HEK293 (cell line): ENCODE results near the gene SYNE2.
A peak's percentile ranks its signal among the peaks of the same experiment; 100 is the strongest.

Source experiments
- CTCF ChIA-PET: fragments of 350-600 bp; formaldehyde crosslinking; extraction: SDS; loops from one replicate; lab custom pipeline; 2021; ENCODE audit warnings: antibody characterized with exemption; lab: Yijun Ruan, JAX
- POLR2A ChIA-PET: fragments of 300-600 bp; formaldehyde crosslinking; extraction: SDS; loops from one replicate; lab custom pipeline; 2020; ENCODE audit warnings: antibody characterized with exemption, inconsistent platforms; lab: Yijun Ruan, JAX
- H3K27ac ChIP-seq: fragments of 200-500 bp; sonication (Bioruptor generic); 2 replicates; pipeline ENCODE4 v1.5.1; 2014; ENCODE audit warnings: low read depth, low read length, control low read depth, inconsistent platforms; ENCODE audit errors: extremely low read depth
- H3K36me3 ChIP-seq, 2 experiments: fragments of 200-500 bp in 1 of 2; sonication (Bioruptor generic) in 1 of 2; 1 replicate in 1 of 2; 2 replicates in 1 of 2; pipeline ENCODE4 v1.5.1; 2014 to 2017; ENCODE audit warnings: inconsistent platforms in 2 of 2, low read length in 2 of 2; ENCODE audit not compliant: control insufficient read depth in 2 of 2, insufficient read depth in 1 of 2
- H3K4me1 ChIP-seq: fragments of 200-500 bp; sonication (Bioruptor generic); 2 replicates; pipeline ENCODE4 v1.5.1; 2014; ENCODE audit warnings: mild to moderate bottlenecking, low read length, inconsistent platforms; ENCODE audit not compliant: control insufficient read depth, insufficient read depth
- H3K4me3 ChIP-seq: 2 replicates; pipeline ENCODE4 v1.5.1; 2011; ENCODE audit warnings: low read depth, mild to moderate bottlenecking, control low read depth, low read length, moderate library complexity
- H3K9me3 ChIP-seq: fragments of 200-500 bp; sonication (Bioruptor generic); 2 replicates; pipeline ENCODE4 v1.5.1; 2014; ENCODE audit warnings: low read depth, low read length, inconsistent platforms; ENCODE audit not compliant: control insufficient read depth, insufficient read depth
- GLIS2 ChIP-seq: fragments of 450-650 bp; formaldehyde crosslinking; IDR thresholded peaks from 2 replicates; pipeline ENCODE4 v1.5.1; 2016; ENCODE audit warnings: missing biosample characterization, missing genetic modification characterization
- REPIN1 ChIP-seq: fragments of 450-650 bp; formaldehyde crosslinking; IDR thresholded peaks from 2 replicates; pipeline ENCODE4 v1.5.1; 2017; ENCODE audit warnings: missing biosample characterization, missing genetic modification characterization, low read depth
- TCF7L2 ChIP-seq: IDR thresholded peaks from 2 replicates; pipeline ENCODE4 v1.6.1; 2011; ENCODE audit warnings: low read depth, mild to moderate bottlenecking, inconsistent platforms, low read length, moderate library complexity, borderline replicate concordance
- YY2 ChIP-seq: fragments of 450-650 bp; formaldehyde crosslinking; IDR thresholded peaks from 2 replicates; pipeline ENCODE4 v1.5.1; 2016; ENCODE audit warnings: missing biosample characterization, missing genetic modification characterization
- ZFP3 ChIP-seq: fragments of 450-650 bp; formaldehyde crosslinking; IDR thresholded peaks from 2 replicates; pipeline ENCODE4 v1.5.1; 2016; ENCODE audit warnings: low read depth, missing biosample characterization, missing genetic modification characterization
- ZFP41 ChIP-seq: fragments of 450-650 bp; formaldehyde crosslinking; IDR thresholded peaks from 2 replicates; pipeline ENCODE4 v1.5.1; 2016; ENCODE audit warnings: missing biosample characterization, missing genetic modification characterization, borderline replicate concordance
- ZIC2 ChIP-seq: fragments of 450-650 bp; formaldehyde crosslinking; IDR thresholded peaks from 2 replicates; pipeline ENCODE4 v1.5.1; 2016; ENCODE audit warnings: missing biosample characterization, missing genetic modification characterization
- ZNF132 ChIP-seq: fragments of 450-650 bp; formaldehyde crosslinking; IDR thresholded peaks from 2 replicates; pipeline ENCODE4 v1.5.1; 2017; ENCODE audit warnings: missing biosample characterization, missing genetic modification characterization, borderline replicate concordance
- ZNF140 ChIP-seq: fragments of 450-650 bp; formaldehyde crosslinking; IDR thresholded peaks from 2 replicates; pipeline ENCODE4 v1.5.1; 2016; ENCODE audit warnings: missing biosample characterization, missing genetic modification characterization
- ZNF174 ChIP-seq: fragments of 450-650 bp; formaldehyde crosslinking; IDR thresholded peaks from 2 replicates; pipeline ENCODE4 v1.5.0; 2017; ENCODE audit warnings: missing biosample characterization, mild to moderate bottlenecking, missing genetic modification characterization
- ZNF184 ChIP-seq: fragments of 450-650 bp; IDR thresholded peaks from 2 replicates; pipeline ENCODE4 v1.5.1; 2018; ENCODE audit warnings: missing biosample characterization, mild to moderate bottlenecking, missing genetic modification characterization
- ZNF335 ChIP-seq: fragments of 450-650 bp; formaldehyde crosslinking; conservative IDR thresholded peaks from 2 replicates; pipeline ENCODE4 v1.5.1; 2016; ENCODE audit warnings: missing biosample characterization, missing genetic modification characterization
- ZNF394 ChIP-seq: fragments of 450-650 bp; formaldehyde crosslinking; IDR thresholded peaks from 2 replicates; pipeline ENCODE4 v1.5.1; 2016; ENCODE audit warnings: missing biosample characterization, missing genetic modification characterization, mild to moderate bottlenecking, moderate library complexity, borderline replicate concordance
- ZNF596 ChIP-seq: fragments of 450-650 bp; IDR thresholded peaks from 2 replicates; pipeline ENCODE4 v1.5.0; 2018; ENCODE audit warnings: missing biosample characterization, mild to moderate bottlenecking, missing genetic modification characterization, moderate library complexity
- ZNF837 ChIP-seq: fragments of 450-650 bp; formaldehyde crosslinking; IDR thresholded peaks from 2 replicates; pipeline ENCODE4 v1.5.1; 2016; ENCODE audit warnings: missing biosample characterization, missing genetic modification characterization
- TF ChIP-seq, protein P1 (sequence below): fragments of 450-650 bp; formaldehyde crosslinking; conservative IDR thresholded peaks from 2 replicates; pipeline ENCODE4 v1.5.1; 2016; ENCODE audit warnings: low read depth, missing biosample characterization, missing genetic modification characterization
- TF ChIP-seq, protein P2 (sequence below): fragments of 450-650 bp; formaldehyde crosslinking; IDR thresholded peaks from 2 replicates; pipeline ENCODE4 v1.5.1; 2017; ENCODE audit warnings: missing biosample characterization, missing genetic modification characterization
- TF ChIP-seq, protein P3 (sequence below): fragments of 450-650 bp; formaldehyde crosslinking; IDR thresholded peaks from 2 replicates; pipeline ENCODE4 v1.5.1; 2016; ENCODE audit warnings: missing biosample characterization, missing genetic modification characterization
- TF ChIP-seq, protein P4 (sequence below): fragments of 450-650 bp; formaldehyde crosslinking; IDR thresholded peaks from 2 replicates; pipeline ENCODE4 v1.5.1; 2016; ENCODE audit warnings: missing biosample characterization, missing genetic modification characterization
- TF ChIP-seq, protein P5 (sequence below): fragments of 450-650 bp; formaldehyde crosslinking; IDR thresholded peaks from 2 replicates; pipeline ENCODE4 v1.5.1; 2016; ENCODE audit warnings: missing biosample characterization, missing genetic modification characterization
- TF ChIP-seq, protein P6 (sequence below): fragments of 450-650 bp; formaldehyde crosslinking; IDR thresholded peaks from 2 replicates; pipeline ENCODE4 v1.5.1; 2016; ENCODE audit warnings: missing biosample characterization, missing genetic modification characterization

Gene SYNE2

DNA sequence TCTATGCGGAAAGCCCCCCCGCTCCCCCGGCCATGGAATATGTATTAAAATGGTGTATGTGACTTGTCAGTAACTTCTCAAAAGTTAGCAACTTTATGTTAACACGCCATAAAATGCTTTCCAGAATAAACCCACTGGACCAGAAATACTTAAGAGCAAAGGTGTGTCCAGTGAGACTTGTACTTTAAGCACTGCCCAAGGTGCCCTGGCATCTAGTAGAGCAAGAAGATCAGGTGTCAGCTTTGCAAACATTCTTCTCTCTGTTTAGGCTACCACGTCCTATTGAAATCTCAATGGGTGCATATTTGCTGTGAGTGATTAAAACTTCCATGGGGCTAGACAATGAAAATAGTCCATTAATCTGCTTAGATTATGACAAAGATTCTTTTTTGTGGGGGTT, 240.1 kb downstream of the SYNE2 start:
- H3K4me3 ChIP-seq: no peak overlapping the region
- H3K27ac ChIP-seq: no peak overlapping the region
- H3K9me3 ChIP-seq: no peaks in the 10 kb centered on the region
- CTCF ChIA-PET: interaction anchor here (0.6 kb wide), 2 partner anchors 32 to 585 kb away, joined by 3 read pairs; no protein-coding TSS in a partner anchor
- no peak for TF ChIP-seq ZNF596
- TF ChIP-seq YY2 (tag by site-specific recombination): no peak
- TF ChIP-seq, protein P1, sequence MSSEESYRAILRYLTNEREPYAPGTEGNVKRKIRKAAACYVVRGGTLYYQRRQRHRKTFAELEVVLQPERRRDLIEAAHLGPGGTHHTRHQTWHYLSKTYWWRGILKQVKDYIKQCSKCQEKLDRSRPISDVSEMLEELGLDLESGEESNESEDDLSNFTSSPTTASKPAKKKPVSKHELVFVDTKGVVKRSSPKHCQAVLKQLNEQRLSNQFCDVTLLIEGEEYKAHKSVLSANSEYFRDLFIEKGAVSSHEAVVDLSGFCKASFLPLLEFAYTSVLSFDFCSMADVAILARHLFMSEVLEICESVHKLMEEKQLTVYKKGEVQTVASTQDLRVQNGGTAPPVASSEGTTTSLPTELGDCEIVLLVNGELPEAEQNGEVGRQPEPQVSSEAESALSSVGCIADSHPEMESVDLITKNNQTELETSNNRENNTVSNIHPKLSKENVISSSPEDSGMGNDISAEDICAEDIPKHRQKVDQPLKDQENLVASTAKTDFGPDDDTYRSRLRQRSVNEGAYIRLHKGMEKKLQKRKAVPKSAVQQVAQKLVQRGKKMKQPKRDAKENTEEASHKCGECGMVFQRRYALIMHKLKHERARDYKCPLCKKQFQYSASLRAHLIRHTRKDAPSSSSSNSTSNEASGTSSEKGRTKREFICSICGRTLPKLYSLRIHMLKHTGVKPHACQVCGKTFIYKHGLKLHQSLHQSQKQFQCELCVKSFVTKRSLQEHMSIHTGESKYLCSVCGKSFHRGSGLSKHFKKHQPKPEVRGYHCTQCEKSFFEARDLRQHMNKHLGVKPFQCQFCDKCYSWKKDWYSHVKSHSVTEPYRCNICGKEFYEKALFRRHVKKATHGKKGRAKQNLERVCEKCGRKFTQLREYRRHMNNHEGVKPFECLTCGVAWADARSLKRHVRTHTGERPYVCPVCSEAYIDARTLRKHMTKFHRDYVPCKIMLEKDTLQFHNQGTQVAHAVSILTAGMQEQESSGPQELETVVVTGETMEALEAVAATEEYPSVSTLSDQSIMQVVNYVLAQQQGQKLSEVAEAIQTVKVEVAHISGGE (tag by site-specific recombination): no peak
- TF ChIP-seq, protein P2, sequence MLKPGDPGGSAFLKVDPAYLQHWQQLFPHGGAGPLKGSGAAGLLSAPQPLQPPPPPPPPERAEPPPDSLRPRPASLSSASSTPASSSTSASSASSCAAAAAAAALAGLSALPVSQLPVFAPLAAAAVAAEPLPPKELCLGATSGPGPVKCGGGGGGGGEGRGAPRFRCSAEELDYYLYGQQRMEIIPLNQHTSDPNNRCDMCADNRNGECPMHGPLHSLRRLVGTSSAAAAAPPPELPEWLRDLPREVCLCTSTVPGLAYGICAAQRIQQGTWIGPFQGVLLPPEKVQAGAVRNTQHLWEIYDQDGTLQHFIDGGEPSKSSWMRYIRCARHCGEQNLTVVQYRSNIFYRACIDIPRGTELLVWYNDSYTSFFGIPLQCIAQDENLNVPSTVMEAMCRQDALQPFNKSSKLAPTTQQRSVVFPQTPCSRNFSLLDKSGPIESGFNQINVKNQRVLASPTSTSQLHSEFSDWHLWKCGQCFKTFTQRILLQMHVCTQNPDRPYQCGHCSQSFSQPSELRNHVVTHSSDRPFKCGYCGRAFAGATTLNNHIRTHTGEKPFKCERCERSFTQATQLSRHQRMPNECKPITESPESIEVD (tag by site-specific recombination): 0 out of 2 replicates have a peak, but pooled peaks have one; percentile 18
- H3K36me3 ChIP-seq: peaks cover 0 to 15% of the 10 kb centered on the region in 2 experiments
- POLR2A ChIA-PET: no interaction called here
- peaks cover 5% of the 10 kb centered on the region; the same call in 1 of the 2 replicates for H3K4me1 ChIP-seq

DNA sequence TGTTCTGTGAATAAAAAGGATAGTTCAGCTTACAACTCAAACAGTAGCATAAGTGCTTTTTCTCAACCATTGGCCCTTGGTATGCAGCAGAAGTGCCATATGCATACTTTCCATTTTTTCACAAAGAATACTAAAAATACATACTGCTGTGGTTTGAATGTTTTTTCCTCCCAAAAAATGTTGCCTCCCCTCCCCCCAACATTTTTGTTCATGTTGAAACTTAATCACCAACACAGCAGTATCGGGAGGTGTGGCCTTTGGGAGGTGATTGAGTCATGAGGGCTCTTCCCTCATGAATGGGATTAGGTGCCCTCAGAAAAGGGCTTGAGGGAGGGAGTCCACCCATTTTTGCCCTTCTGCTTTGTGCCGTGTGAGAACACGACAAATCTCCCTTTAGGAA, 242.8 kb downstream of the SYNE2 start:
- peaks cover 0 to 29% of the 10 kb centered on the region in 2 experiments; a peak in 2 of 3 replicates for H3K36me3 ChIP-seq
- CTCF ChIA-PET: no interaction called here
- H3K9me3 ChIP-seq: no peaks in the 10 kb centered on the region
- TF ChIP-seq, protein P3, sequence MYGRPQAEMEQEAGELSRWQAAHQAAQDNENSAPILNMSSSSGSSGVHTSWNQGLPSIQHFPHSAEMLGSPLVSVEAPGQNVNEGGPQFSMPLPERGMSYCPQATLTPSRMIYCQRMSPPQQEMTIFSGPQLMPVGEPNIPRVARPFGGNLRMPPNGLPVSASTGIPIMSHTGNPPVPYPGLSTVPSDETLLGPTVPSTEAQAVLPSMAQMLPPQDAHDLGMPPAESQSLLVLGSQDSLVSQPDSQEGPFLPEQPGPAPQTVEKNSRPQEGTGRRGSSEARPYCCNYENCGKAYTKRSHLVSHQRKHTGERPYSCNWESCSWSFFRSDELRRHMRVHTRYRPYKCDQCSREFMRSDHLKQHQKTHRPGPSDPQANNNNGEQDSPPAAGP (tag by site-specific recombination): no peak
- TF ChIP-seq ZNF837 (tag by site-specific recombination) (no peak), ZNF335 (tag by site-specific recombination) (no peak), ZFP41 (tag by site-specific recombination) (no peak), ZNF140 (no peak)
- H3K4me1 ChIP-seq: no peaks in the 10 kb centered on the region
- POLR2A ChIA-PET: no interaction called here
- H3K4me3 ChIP-seq: no peak overlapping the region
- no peak overlapping the region for H3K27ac ChIP-seq

DNA sequence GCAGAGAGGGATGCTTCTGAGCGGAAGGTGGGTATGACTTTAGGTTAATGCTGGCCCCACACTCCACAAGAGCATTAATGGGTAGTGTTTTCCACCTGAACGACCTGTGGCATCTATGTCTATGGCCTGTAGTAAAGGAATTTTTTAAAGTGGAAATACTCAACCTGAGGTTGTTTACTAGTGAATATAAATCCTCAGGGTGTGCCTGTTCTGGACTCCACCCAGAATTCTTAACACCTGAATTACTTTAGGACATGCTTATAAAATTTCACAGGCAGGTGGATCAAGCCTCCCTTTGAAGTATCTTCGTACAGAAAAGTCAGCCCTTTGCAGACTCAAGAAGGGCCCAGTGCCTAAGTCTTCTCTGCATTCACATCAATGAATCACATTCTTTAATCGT, 245.3 kb downstream of the SYNE2 start:
- CTCF ChIA-PET: no interaction called here
- no peak overlapping the region for H3K27ac ChIP-seq
- no peaks in the 10 kb centered on the region for H3K4me1 ChIP-seq
- H3K4me3 ChIP-seq: no peak overlapping the region
- POLR2A ChIA-PET: no interaction called here
- peaks cover 3 to 39% of the 10 kb centered on the region in 2 experiments; a peak in 2 of 3 replicates for H3K36me3 ChIP-seq
- no peaks in the 10 kb centered on the region for H3K9me3 ChIP-seq
- no peak for TF ChIP-seq ZFP3 (tag by site-specific recombination)
- TF ChIP-seq ZNF184: no peak
- TF ChIP-seq, protein P4, sequence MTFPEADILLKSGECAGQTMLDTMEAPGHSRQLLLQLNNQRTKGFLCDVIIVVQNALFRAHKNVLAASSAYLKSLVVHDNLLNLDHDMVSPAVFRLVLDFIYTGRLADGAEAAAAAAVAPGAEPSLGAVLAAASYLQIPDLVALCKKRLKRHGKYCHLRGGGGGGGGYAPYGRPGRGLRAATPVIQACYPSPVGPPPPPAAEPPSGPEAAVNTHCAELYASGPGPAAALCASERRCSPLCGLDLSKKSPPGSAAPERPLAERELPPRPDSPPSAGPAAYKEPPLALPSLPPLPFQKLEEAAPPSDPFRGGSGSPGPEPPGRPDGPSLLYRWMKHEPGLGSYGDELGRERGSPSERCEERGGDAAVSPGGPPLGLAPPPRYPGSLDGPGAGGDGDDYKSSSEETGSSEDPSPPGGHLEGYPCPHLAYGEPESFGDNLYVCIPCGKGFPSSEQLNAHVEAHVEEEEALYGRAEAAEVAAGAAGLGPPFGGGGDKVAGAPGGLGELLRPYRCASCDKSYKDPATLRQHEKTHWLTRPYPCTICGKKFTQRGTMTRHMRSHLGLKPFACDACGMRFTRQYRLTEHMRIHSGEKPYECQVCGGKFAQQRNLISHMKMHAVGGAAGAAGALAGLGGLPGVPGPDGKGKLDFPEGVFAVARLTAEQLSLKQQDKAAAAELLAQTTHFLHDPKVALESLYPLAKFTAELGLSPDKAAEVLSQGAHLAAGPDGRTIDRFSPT (tag by site-specific recombination): no peak
- TF ChIP-seq, protein P5, sequence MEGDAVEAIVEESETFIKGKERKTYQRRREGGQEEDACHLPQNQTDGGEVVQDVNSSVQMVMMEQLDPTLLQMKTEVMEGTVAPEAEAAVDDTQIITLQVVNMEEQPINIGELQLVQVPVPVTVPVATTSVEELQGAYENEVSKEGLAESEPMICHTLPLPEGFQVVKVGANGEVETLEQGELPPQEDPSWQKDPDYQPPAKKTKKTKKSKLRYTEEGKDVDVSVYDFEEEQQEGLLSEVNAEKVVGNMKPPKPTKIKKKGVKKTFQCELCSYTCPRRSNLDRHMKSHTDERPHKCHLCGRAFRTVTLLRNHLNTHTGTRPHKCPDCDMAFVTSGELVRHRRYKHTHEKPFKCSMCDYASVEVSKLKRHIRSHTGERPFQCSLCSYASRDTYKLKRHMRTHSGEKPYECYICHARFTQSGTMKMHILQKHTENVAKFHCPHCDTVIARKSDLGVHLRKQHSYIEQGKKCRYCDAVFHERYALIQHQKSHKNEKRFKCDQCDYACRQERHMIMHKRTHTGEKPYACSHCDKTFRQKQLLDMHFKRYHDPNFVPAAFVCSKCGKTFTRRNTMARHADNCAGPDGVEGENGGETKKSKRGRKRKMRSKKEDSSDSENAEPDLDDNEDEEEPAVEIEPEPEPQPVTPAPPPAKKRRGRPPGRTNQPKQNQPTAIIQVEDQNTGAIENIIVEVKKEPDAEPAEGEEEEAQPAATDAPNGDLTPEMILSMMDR (tag by site-specific recombination): no peak
- TF ChIP-seq, protein P6, sequence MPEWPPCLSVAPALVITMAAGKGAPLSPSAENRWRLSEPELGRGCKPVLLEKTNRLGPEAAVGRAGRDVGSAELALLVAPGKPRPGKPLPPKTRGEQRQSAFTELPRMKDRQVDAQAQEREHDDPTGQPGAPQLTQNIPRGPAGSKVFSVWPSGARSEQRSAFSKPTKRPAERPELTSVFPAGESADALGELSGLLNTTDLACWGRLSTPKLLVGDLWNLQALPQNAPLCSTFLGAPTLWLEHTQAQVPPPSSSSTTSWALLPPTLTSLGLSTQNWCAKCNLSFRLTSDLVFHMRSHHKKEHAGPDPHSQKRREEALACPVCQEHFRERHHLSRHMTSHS (tag by site-specific recombination): no peak
- no peak for TF ChIP-seq REPIN1 (tag by site-specific recombination)
- TF ChIP-seq TCF7L2: no peak
- no peak for TF ChIP-seq ZNF174
- no peak for TF ChIP-seq GLIS2
- no peak for TF ChIP-seq ZNF394 (tag by site-specific recombination)
- no peak for TF ChIP-seq ZIC2 (tag by site-specific recombination)
- no peak for TF ChIP-seq ZNF132 (tag by site-specific recombination)
